ENCODE data around the gene MEIS3.
A peak's percentile ranks its signal among the peaks of the same experiment; 100 is the strongest.

MEIS3 gene

DNA sequence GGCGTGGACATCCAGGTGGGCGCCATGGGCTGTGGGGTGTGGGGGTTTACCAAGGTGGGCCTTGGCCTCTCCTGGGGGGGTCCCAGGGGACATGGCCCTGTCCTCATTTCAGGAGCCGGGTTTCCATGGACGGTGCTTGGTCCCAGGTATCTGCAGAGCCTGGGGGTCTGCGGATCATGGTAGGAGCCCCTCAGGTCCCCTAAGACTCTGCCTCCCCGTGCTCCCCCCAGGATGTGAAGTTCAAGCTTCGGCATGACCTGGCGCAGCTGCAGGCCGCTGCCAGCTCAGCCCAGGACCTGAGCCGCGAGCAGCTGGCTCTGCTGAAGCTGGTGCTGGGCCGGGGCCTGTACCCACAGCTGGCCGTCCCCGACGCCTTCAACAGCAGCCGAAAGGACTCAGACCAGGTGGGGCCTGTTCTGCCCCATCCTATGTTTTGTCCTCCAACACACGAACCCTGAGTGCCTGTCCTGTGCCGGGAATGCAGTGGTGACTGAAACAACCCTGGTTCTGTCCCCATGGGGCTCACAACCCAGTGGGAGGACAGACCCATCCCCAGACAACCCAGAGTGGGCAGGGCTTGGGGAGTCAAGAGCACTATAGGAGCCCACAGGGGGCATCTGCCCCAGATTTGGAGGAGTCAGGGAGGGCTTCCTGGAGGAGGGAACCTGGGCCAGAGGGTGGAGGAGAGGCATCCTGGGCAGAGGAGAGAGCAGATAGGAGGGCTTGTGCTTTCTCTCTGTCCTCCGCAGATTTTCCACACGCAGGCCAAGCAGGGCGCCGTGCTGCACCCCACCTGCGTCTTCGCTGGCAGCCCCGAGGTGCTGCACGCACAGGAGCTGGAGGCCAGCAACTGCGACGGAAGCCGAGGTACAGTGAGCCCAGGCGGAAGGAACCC is 43.4 kb downstream of the MEIS3 start:
- no peak overlapping the region for H3K4me3 ChIP-seq (ENCODE audit: insufficient read depth in 1 of 2, low read depth in 1 of 2, low read length in 2 of 2)
- H3K9me3 ChIP-seq (ENCODE audit: control insufficient read depth, low read length), result no peaks in the 10 kb centered on the region
- H3K14ac ChIP-seq (ENCODE audit: low read length in 2 of 2), result no peak overlapping the region
- peaks cover 43% of the 10 kb centered on the region for H3K79me1 ChIP-seq (replicated peaks; ENCODE audit: low read length, poor library complexity, severe bottlenecking)
- H2AK5ac ChIP-seq (ENCODE audit: low read length, severe bottlenecking), result no peak overlapping the region
- no peak overlapping the region for H2BK15ac ChIP-seq (ENCODE audit: low read depth, poor library complexity, severe bottlenecking)
- no peak overlapping the region for H3K18ac ChIP-seq (ENCODE audit: low read depth in 1 of 2, low read length in 2 of 2)
- no peak overlapping the region for H3K23ac ChIP-seq (ENCODE audit: low read length in 2 of 2)
- H2BK12ac ChIP-seq (ENCODE audit: low read length in 2 of 2), result no peak overlapping the region
- no peak overlapping the region for H2AFZ ChIP-seq (ENCODE audit: low read depth, low read length)
- WGBS, result 96% methylated on average over 30 of the region's 30 CpGs
- H2BK5ac ChIP-seq (ENCODE audit: low read depth, low read length, poor library complexity, severe bottlenecking), result no peak overlapping the region
- peaks cover 17% of the 10 kb centered on the region for H3K4me1 ChIP-seq (ENCODE audit: control insufficient read depth, insufficient read depth, low read depth, low read length)
- no peaks in the 10 kb centered on the region for H3K27me3 ChIP-seq (ENCODE audit: control insufficient read depth in 1 of 2, insufficient read depth in 1 of 2, low read length in 2 of 2)
- no peak overlapping the region for H3K4me2 ChIP-seq (ENCODE audit: low read length, poor library complexity, severe bottlenecking)
- H4K8ac ChIP-seq (ENCODE audit: low read length), result no peak overlapping the region
- no peak overlapping the region for H3K9ac ChIP-seq (ENCODE audit: low read length)
- DNase-seq, result no peak
- no peak overlapping the region for H3K4ac ChIP-seq (ENCODE audit: low read depth in 1 of 2, low read length in 2 of 2)
- H3K27ac ChIP-seq (ENCODE audit: low read length, poor library complexity, severe bottlenecking), result no peak overlapping the region
- no peak overlapping the region for H4K91ac ChIP-seq (ENCODE audit: low read length)
- no peak overlapping the region for H2BK120ac ChIP-seq (ENCODE audit: low read depth, low read length)
- H3K36me3 ChIP-seq (ENCODE audit: control insufficient read depth in 1 of 2, insufficient read depth in 2 of 2, low read depth in 1 of 2, low read length in 2 of 2), result peaks cover 90 to 95% of the 10 kb centered on the region in 2 experiments

DNA sequence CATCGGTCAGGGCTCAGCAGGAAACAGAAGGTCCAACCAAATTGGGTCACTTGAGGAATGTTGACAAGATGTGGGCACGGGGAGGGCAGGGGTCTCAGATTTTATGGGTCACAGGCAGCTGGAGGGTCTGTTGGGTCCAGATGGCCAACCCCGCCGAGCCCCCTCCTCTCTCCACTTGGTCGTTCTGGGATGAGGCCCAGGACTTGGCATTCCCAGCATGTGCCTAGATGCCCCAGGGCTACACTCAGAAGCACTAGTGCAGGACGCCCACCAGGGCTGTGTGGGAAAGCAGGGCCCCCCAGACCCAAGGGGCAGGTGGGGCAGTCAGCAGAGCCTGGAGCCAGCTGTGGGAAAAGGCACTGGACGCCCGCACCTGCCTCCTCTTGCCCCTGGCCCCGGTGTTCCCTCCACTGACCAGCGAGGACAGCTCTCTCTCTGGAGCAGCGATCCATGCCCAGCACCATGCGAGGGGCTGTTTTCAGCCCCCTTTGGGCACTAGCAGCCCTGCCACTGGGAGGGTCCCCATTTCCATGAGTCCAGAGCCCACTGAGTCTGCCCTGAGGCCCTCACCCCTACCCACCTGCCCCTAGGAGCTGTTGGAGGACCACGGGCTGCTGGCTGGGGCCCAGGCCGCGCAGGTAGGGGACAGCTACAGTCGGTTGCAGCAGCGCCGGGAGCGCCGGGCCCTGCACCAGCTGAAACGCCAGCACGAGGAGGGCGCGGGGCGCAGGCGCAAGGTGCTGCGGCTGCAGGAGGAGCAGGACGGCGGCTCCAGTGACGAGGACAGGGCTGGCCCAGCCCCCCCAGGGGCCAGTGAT is 44.2 kb downstream of the MEIS3 start:
- H4K8ac ChIP-seq (ENCODE audit: low read length), result no peak overlapping the region
- H3K79me1 ChIP-seq (replicated peaks; ENCODE audit: low read length, poor library complexity, severe bottlenecking), result peaks cover 44% of the 10 kb centered on the region
- H2BK15ac ChIP-seq (ENCODE audit: low read depth, poor library complexity, severe bottlenecking), result no peak overlapping the region
- no peaks in the 10 kb centered on the region for H3K9me3 ChIP-seq (ENCODE audit: control insufficient read depth, low read length)
- H3K4me2 ChIP-seq (ENCODE audit: low read length, poor library complexity, severe bottlenecking), result no peak overlapping the region
- H2BK12ac ChIP-seq (ENCODE audit: low read length in 2 of 2), result no peak overlapping the region
- no peak overlapping the region for H2AK5ac ChIP-seq (ENCODE audit: low read length, severe bottlenecking)
- H3K4ac ChIP-seq (ENCODE audit: low read depth in 1 of 2, low read length in 2 of 2), result no peak overlapping the region
- no peak overlapping the region for H3K9ac ChIP-seq (ENCODE audit: low read length)
- no peak overlapping the region for H3K14ac ChIP-seq (ENCODE audit: low read length in 2 of 2)
- H2BK5ac ChIP-seq (ENCODE audit: low read depth, low read length, poor library complexity, severe bottlenecking), result no peak overlapping the region
- DNase-seq, result no peak
- H3K4me3 ChIP-seq (ENCODE audit: insufficient read depth in 1 of 2, low read depth in 1 of 2, low read length in 2 of 2), result no peak overlapping the region
- no peak overlapping the region for H2AFZ ChIP-seq (ENCODE audit: low read depth, low read length)
- H3K27me3 ChIP-seq (ENCODE audit: control insufficient read depth in 1 of 2, insufficient read depth in 1 of 2, low read length in 2 of 2), result no peaks in the 10 kb centered on the region
- no peak overlapping the region for H2BK120ac ChIP-seq (ENCODE audit: low read depth, low read length)
- H3K18ac ChIP-seq (ENCODE audit: low read depth in 1 of 2, low read length in 2 of 2), result no peak overlapping the region
- no peak overlapping the region for H3K27ac ChIP-seq (ENCODE audit: low read length, poor library complexity, severe bottlenecking)
- WGBS, result 96% methylated on average over 30 of the region's 30 CpGs
- H3K23ac ChIP-seq (ENCODE audit: low read length in 2 of 2), result no peak overlapping the region
- peaks cover 83 to 90% of the 10 kb centered on the region in 2 experiments for H3K36me3 ChIP-seq (ENCODE audit: control insufficient read depth in 1 of 2, insufficient read depth in 2 of 2, low read depth in 1 of 2, low read length in 2 of 2)
- peaks cover 23% of the 10 kb centered on the region for H3K4me1 ChIP-seq (ENCODE audit: control insufficient read depth, insufficient read depth, low read depth, low read length)
- H4K91ac ChIP-seq (ENCODE audit: low read length), result no peak overlapping the region

DNA sequence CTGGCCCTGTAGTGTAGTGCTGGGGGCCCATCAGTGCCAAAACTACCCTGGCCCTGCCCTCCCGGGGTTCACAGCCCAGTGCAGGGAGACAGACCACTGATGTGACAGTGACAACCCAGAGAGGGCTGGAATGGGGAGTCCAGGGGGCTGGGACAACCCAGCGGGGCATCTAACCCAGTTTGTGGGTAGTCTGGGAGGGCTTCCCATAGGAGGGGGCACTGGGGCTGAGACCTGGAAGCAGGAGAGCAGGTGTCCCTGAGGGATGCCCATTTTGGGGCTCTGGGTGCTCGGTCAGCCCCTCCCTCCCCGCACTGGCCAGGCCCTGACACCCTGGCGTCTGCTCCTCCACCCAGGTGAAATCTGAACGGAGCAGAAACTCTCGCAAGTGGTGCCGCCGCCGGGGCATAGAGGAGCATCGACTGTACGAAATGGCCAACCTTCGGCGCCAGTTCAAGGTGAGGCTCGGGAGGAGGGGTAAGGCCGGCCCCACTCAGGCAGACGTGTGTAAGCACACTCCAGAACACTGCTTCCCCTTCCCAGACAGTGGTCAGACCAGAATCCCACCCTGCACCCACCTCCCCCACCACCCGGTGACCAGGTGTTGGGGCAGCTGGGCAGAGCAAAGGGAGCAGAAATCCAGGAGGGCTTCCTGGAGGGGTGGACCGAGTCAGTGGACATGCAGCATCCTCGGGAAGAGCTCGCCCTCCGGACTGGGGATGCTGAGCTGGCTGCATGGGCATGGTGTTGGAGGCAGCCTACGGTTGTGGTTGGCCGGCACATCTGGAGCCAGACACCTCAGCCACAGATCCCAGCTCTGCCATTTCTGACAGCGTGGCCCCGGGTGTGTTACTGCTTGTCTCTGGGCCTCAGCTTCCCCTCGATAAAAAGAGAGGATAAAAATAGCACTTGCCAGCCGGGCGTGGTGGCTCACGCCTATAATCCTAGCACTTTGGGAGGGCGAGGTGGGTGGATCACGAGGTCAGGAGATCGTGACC is 45.8 kb downstream of the MEIS3 start:
- 94% methylated on average over 33 of the region's 33 CpGs for WGBS
- Histone ChIP-seq H2BK12ac (ENCODE audit: low read length in 2 of 2) (no peak overlapping the region), H3K9me3 (ENCODE audit: control insufficient read depth, low read length) (no peaks in the 10 kb centered on the region)

More for the DNA sequence above, 45.8 kb downstream of the MEIS3 start:
- Histone ChIP-seq H3K27me3 (ENCODE audit: control insufficient read depth in 1 of 2, insufficient read depth in 1 of 2, low read length in 2 of 2) (no peaks in the 10 kb centered on the region), H3K14ac (ENCODE audit: low read length in 2 of 2) (no peak overlapping the region), H3K4ac (ENCODE audit: low read depth in 1 of 2, low read length in 2 of 2) (no peak overlapping the region), H3K4me3 (ENCODE audit: insufficient read depth in 1 of 2, low read depth in 1 of 2, low read length in 2 of 2) (no peak overlapping the region), H3K23ac (ENCODE audit: low read length in 2 of 2) (no peak overlapping the region), H2AFZ (ENCODE audit: low read depth, low read length) (no peak overlapping the region), H3K4me2 (ENCODE audit: low read length, poor library complexity, severe bottlenecking) (no peak overlapping the region), H3K4me1 (ENCODE audit: control insufficient read depth, insufficient read depth, low read depth, low read length) (peaks cover 30% of the 10 kb centered on the region), H2BK120ac (ENCODE audit: low read depth, low read length) (no peak overlapping the region), H3K79me1 (replicated peaks; ENCODE audit: low read length, poor library complexity, severe bottlenecking) (peaks cover 44% of the 10 kb centered on the region), H3K18ac (ENCODE audit: low read depth in 1 of 2, low read length in 2 of 2) (no peak overlapping the region), H3K9ac (ENCODE audit: low read length) (no peak overlapping the region), H2BK5ac (ENCODE audit: low read depth, low read length, poor library complexity, severe bottlenecking) (no peak overlapping the region), H2BK15ac (ENCODE audit: low read depth, poor library complexity, severe bottlenecking) (no peak overlapping the region), H3K36me3 (ENCODE audit: control insufficient read depth in 1 of 2, insufficient read depth in 2 of 2, low read depth in 1 of 2, low read length in 2 of 2) (peaks cover 88% of the 10 kb centered on the region in 2 experiments), H2AK5ac (ENCODE audit: low read length, severe bottlenecking) (no peak overlapping the region), H3K27ac (ENCODE audit: low read length, poor library complexity, severe bottlenecking) (no peak overlapping the region), H4K91ac (ENCODE audit: low read length) (no peak overlapping the region), H4K8ac (ENCODE audit: low read length) (peak overlapping the region; percentile 19)
- no peak for DNase-seq

Measured in mesenchymal stem cell (in vitro differentiated cells and primary cell).